Psoas muscle (tissue), 8 donors: ENCODE measurements around the gene DNMT3A. TPM values are rescaled to one million over a fixed set of nuclear protein-coding genes. Genes with fewer than 3 reads are reported as not detected.

Source experiments
- ATAC-seq, 4 donors: fragments of 200-7000 bp; cut with Tn5 transposase; one replicate each; pipeline ENCODE4 v1.9.1; 2020; ENCODE audit warnings: moderate library complexity in 3 of 4, mild to moderate bottlenecking in 2 of 4
- DNase-seq, 2 donors: peaks; one replicate each; pipeline ENCODE4 v3.0.0-alpha.2; 2020
- H3K27ac ChIP-seq: fragments of 200-600 bp; one replicate; pipeline ENCODE4 v1.8.0; 2022
- H3K27me3 ChIP-seq, 3 donors: fragments of 200-600 bp in 1 of 3; one replicate each; pipeline versions ENCODE4 v1.6.1 to v1.8.0; 2013 to 2022; ENCODE audit warnings: low read length in 2 of 3, mild to moderate bottlenecking in 2 of 3, moderate library complexity in 1 of 3; ENCODE audit not compliant: insufficient read depth in 3 of 3
- H3K36me3 ChIP-seq, 2 donors: fragments of 200-600 bp in 1 of 2; one replicate each; pipeline versions ENCODE4 v1.6.1 to v1.8.0; 2013 to 2022; ENCODE audit warnings: low read depth in 1 of 2, mild to moderate bottlenecking in 1 of 2, moderate library complexity in 1 of 2; ENCODE audit not compliant: insufficient read depth in 1 of 2
- H3K4me1 ChIP-seq: fragments of 200-600 bp; one replicate; pipeline ENCODE4 v1.8.0; 2022
- H3K4me3 ChIP-seq: fragments of 200-600 bp; one replicate; pipeline ENCODE4 v1.8.0; 2022; ENCODE audit warnings: mild to moderate bottlenecking
- H3K9me3 ChIP-seq: fragments of 200-600 bp; one replicate; pipeline ENCODE4 v1.8.0; 2022
- CTCF ChIP-seq: fragments of 200-600 bp; IDR thresholded peaks from one replicate; pipeline ENCODE4 v1.8.0; 2022; ENCODE audit warnings: antibody characterized with exemption
- WGBS, 3 donors: extraction: QIAGEN DNeasy Blood & Tissue Kit; methylation state at CpG; one replicate each; pipeline versions ENCODE4 v1.1.6 to v1.1.7; 2013; 5-methylcytosine and 5-hydroxymethylcytosine counted together
- intact Hi-C, 2 donors: fragments of 100-400 bp; cut with DNase I; formaldehyde crosslinking; loops; one replicate each; pipeline versions ENCODE4 v1.11.0 to v1.14.2; 2022
- polyA plus RNA-seq, 3 donors: library from polyadenylated mRNA; stranded (reverse); fragments of 200-250 nt; gene quantifications; one replicate each; pipeline ENCODE4 v1.2.3, GENCODE V29; 2013
- total RNA-seq, 4 donors: library from RNA; stranded (reverse); fragmentation: NEBNext Ultra II Directional in 2 of 4; extraction: Animal tissue kit (Norgen Biotek cat#: 25700) in 2 of 4; gene quantifications; one replicate each; pipeline versions ENCODE4 v1.2.1 to v1.2.4, GENCODE V29; 2021 to 2023
- donor health status: healthy with polysubstance abuse.
- donor health status: DM: no; HTN: no; CAD: no; lungs with moderate emphysema.
- donor health status: Bipolar disorder and iron deficiency.
- donor health status: healthy.
- donor health status: DM: yes; HTN: yes; CAD: no.
- donor health status: DM: no; HTN: no; CAD: no.
- donor health status: DM: no; HTN: no; CAD: no.
- donor health status: DM: yes; HTN: yes; CAD: no.

DNMT3A gene
- total and polyA plus RNA-seq, 7 donors, result 7.1 to 26.2 (median 20.6) TPM

- no peak for ATAC-seq
- DNase-seq, result no peak
- intact Hi-C loops, result loop anchor here (2.0 to 5.0 kb wide), 2 partner anchors 36 to 62 kb away; no protein-coding TSS in a partner anchor
- Histone ChIP-seq H3K9me3 (no peaks in the 10 kb centered on the region), H3K27ac (peak overlapping the region; percentile 82), H3K4me1 (peaks cover 67% of the 10 kb centered on the region), H3K36me3 (no peaks in the 10 kb centered on the region), H3K4me3 (no peak overlapping the region), H3K27me3 (no peaks in the 10 kb centered on the region)
- WGBS, 3 donors, result 59 to 72% (median 67%) methylated on average over 13 of the region's 13 CpGs
- no peak for TF ChIP-seq CTCF
Observed at GRCh38 chr2:25338401-25338800, 3.3 kb downstream of the DNMT3A start.

- no peak for TF ChIP-seq CTCF
- ATAC-seq (no peak), DNase-seq (no peak)
- peaks cover 69% of the 10 kb centered on the region for H3K4me1 ChIP-seq
- H3K27me3 ChIP-seq, result no peaks in the 10 kb centered on the region
- H3K4me3 ChIP-seq, result no peak overlapping the region
- H3K36me3 ChIP-seq, result no peaks in the 10 kb centered on the region
- 46 to 69% (median 54%) methylated on average over 7 of the region's 7 CpGs for WGBS, 3 donors
- H3K9me3 ChIP-seq, result no peaks in the 10 kb centered on the region
- peak overlapping the region; percentile 82 for H3K27ac ChIP-seq
- intact Hi-C loops, result loop anchor here (2.0 to 5.0 kb wide), 2 partner anchors 36 to 61 kb away; no protein-coding TSS in a partner anchor
Observed at GRCh38 chr2:25337891-25338290, 3.8 kb downstream of the DNMT3A start.

GRCh38 chr2:25337276-25337675 is 4.4 kb downstream of the DNMT3A start:
- DNase-seq (no peak), ATAC-seq (no peak)
- no peak overlapping the region for H3K4me3 ChIP-seq
- peaks cover 75% of the 10 kb centered on the region for H3K4me1 ChIP-seq
- TF ChIP-seq CTCF, result no peak
- no peaks in the 10 kb centered on the region for H3K27me3 ChIP-seq
- no peaks in the 10 kb centered on the region for H3K36me3 ChIP-seq
- H3K9me3 ChIP-seq, result no peaks in the 10 kb centered on the region
- intact Hi-C loops, result loop anchor here (5.0 kb wide), 1 partner anchor 35 kb away; no protein-coding TSS in a partner anchor
- WGBS, 3 donors, result 53 to 64% (median 55%) methylated on average over 10 of the region's 10 CpGs
- H3K27ac ChIP-seq, result peak overlapping the region; percentile 82

- no peak for TF ChIP-seq CTCF
- no peaks in the 10 kb centered on the region for H3K9me3 ChIP-seq
- H3K27me3 ChIP-seq, result no peaks in the 10 kb centered on the region
- no peak overlapping the region for H3K4me3 ChIP-seq
- no peaks in the 10 kb centered on the region for H3K36me3 ChIP-seq
- ATAC-seq, result no peak
- peak overlapping the region; percentile 82 for H3K27ac ChIP-seq
- no peak for DNase-seq
- intact Hi-C loops, result loop anchor here (5.0 kb wide), 1 partner anchor 34 kb away; no protein-coding TSS in a partner anchor
- WGBS, 3 donors, result 26 to 43% (median 33%) methylated on average over 10 of the region's 10 CpGs
- H3K4me1 ChIP-seq, result peaks cover 83% of the 10 kb centered on the region
Observed at GRCh38 chr2:25336383-25336841, 5.3 kb downstream of the DNMT3A start.

- WGBS, 3 donors, result 34 to 45% (median 43%) methylated on average over 3 to 6 of the region's 6 CpGs
- no peaks in the 10 kb centered on the region for H3K36me3 ChIP-seq
- H3K4me1 ChIP-seq, result peaks cover 87% of the 10 kb centered on the region
- H3K27ac ChIP-seq, result peak overlapping the region; percentile 82
- H3K27me3 ChIP-seq, result no peaks in the 10 kb centered on the region
- no peak for ATAC-seq
- intact Hi-C loops, result loop anchor here (5.0 kb wide), 1 partner anchor 34 kb away; no protein-coding TSS in a partner anchor
- no peaks in the 10 kb centered on the region for H3K9me3 ChIP-seq
- no peak for TF ChIP-seq CTCF
- DNase-seq, result no peak
- no peak overlapping the region for H3K4me3 ChIP-seq
Observed at GRCh38 chr2:25335971-25336370, 5.8 kb downstream of the DNMT3A start.
